Endothelial cell of umbilical vein (primary cell): ENCODE data around the gene CORO2B. TPM values are rescaled to one million over a fixed set of nuclear protein-coding genes. Genes with fewer than 3 reads are reported as not detected.

Source experiments
- BruUV-seq: library from RNA; stranded (reverse); fragments of 400-500 nt; replicated peaks from 2 replicates; lab custom pipeline; 2021; lab: Mats Ljungman, UMichigan
- CTCF ChIA-PET: fragments of 300-600, 350-600 bp; sonication (Branson Sonifier 250); formaldehyde crosslinking; loops from one replicate; lab custom pipeline; 2021; ENCODE audit warnings: antibody characterized with exemption, inconsistent platforms; lab: Charles Lee
- POLR2A ChIA-PET: fragments of 300-600, 350-600 bp; sonication (Branson Sonifier 250); formaldehyde crosslinking; loops from one replicate; lab custom pipeline; 2021; ENCODE audit warnings: antibody characterized with exemption, inconsistent platforms; lab: Charles Lee
- DNase-seq: peaks from one replicate; pipeline ENCODE4 v3.0.0-alpha.2; 2011; ENCODE audit warnings: low read depth, low spot score
- FAIRE-seq: peaks from 2 replicates; lab custom pipeline; 2011; peaks lifted over from hg19 to GRCh38; lab: Jason Lieb, UNC
- H2AFZ ChIP-seq: 2 replicates; pipeline ENCODE4 v1.6.0; 2012; ENCODE audit warnings: low read depth, low read length, control low read depth, inconsistent platforms
- H3K27ac ChIP-seq: 2 replicates; pipeline ENCODE4 v1.5.1; 2011; ENCODE audit warnings: low read depth, mild to moderate bottlenecking, control low read depth, low read length, moderate library complexity; ENCODE audit not compliant: insufficient read depth
- H3K27me3 ChIP-seq, 2 experiments: 2 replicates each; pipeline versions ENCODE4 v1.6.0 to v1.6.1; 2011; ENCODE audit warnings: low read length in 2 of 2, mixed read lengths in 1 of 2; ENCODE audit not compliant: control insufficient read depth in 2 of 2, insufficient read depth in 2 of 2
- H3K36me3 ChIP-seq, 2 experiments: 2 replicates in 1 of 2; 3 replicates in 1 of 2; pipeline ENCODE4 v1.5.1; 2011; ENCODE audit warnings: low read length in 2 of 2, mild to moderate bottlenecking in 1 of 2, moderate library complexity in 1 of 2; ENCODE audit not compliant: control insufficient read depth in 2 of 2, insufficient read depth in 2 of 2; ENCODE audit errors: extremely low read depth in 1 of 2
- H3K4me1 ChIP-seq: 3 replicates; pipeline ENCODE4 v1.5.1; 2011; ENCODE audit warnings: mild to moderate bottlenecking, low read length; ENCODE audit not compliant: control insufficient read depth, insufficient read depth; ENCODE audit errors: extremely low read depth
- H3K4me2 ChIP-seq: 2 replicates; pipeline ENCODE4 v1.6.1; 2011; ENCODE audit warnings: low read length, control low read depth, mixed read lengths; ENCODE audit not compliant: insufficient read depth
- H3K4me3 ChIP-seq, 3 experiments: fragments of 200-600 bp in 1 of 3; sonication (generic), shearing (Covaris generic) in 1 of 3; replicated peaks in 1 of 3; 2 replicates each; pipeline ENCODE4 v1.5.1; 2011 to 2016; ENCODE audit warnings: control low read depth in 3 of 3, low read length in 3 of 3, mild to moderate bottlenecking in 2 of 3, inconsistent platforms in 1 of 3, low read depth in 1 of 3, moderate library complexity in 1 of 3; ENCODE audit not compliant: insufficient read depth in 1 of 3
- H3K79me2 ChIP-seq: 2 replicates; pipeline ENCODE4 v1.6.0; 2012; ENCODE audit warnings: low read length, inconsistent platforms; ENCODE audit not compliant: control insufficient read depth, insufficient read depth
- H3K9ac ChIP-seq: replicated peaks from 2 replicates; pipeline ENCODE3; 2011; ENCODE audit warnings: low read length, control low read depth; ENCODE audit not compliant: insufficient read depth; ENCODE audit errors: extremely low read depth
- H3K9me1 ChIP-seq: replicated peaks from 3 replicates; pipeline ENCODE4 v1.6.0; 2011; ENCODE audit warnings: mild to moderate bottlenecking, low read length; ENCODE audit not compliant: control insufficient read depth, insufficient read depth; ENCODE audit errors: extremely low read depth
- H3K9me3 ChIP-seq: replicated peaks from 2 replicates; pipeline ENCODE4 v1.5.1; 2012; ENCODE audit warnings: low read length, inconsistent platforms; ENCODE audit not compliant: control insufficient read depth, insufficient read depth
- H4K20me1 ChIP-seq: replicated peaks from 2 replicates; pipeline ENCODE3; 2011; ENCODE audit warnings: mild to moderate bottlenecking, low read length; ENCODE audit not compliant: control insufficient read depth, insufficient read depth; ENCODE audit errors: extremely low read depth
- CTCF ChIP-seq, 2 donors: IDR thresholded peaks; 1 replicate in 1 of 2; 2 replicates in 1 of 2; pipeline ENCODE4 v1.5.1; 2011; ENCODE audit warnings: low read length in 2 of 2, mild to moderate bottlenecking in 2 of 2, moderate library complexity in 2 of 2, control low read depth in 1 of 2, inconsistent platforms in 1 of 2, low read depth in 1 of 2; ENCODE audit not compliant: insufficient read depth in 1 of 2; ENCODE audit errors: extremely low read depth in 1 of 2
- EZH2 ChIP-seq: IDR thresholded peaks from 2 replicates; pipeline ENCODE4 v1.6.1; 2012; ENCODE audit warnings: borderline replicate concordance, low read depth, mild to moderate bottlenecking, moderate library complexity, low read length, inconsistent platforms; ENCODE audit not compliant: severe bottlenecking
- FOS ChIP-seq: IDR thresholded peaks from 2 replicates; pipeline ENCODE4 v1.6.1; 2011; ENCODE audit warnings: mild to moderate bottlenecking, low read length, moderate library complexity, borderline replicate concordance; ENCODE audit not compliant: insufficient read depth
- GATA2 ChIP-seq: IDR thresholded peaks from 2 replicates; pipeline ENCODE4 v1.7.0; 2011; ENCODE audit warnings: low read depth, mild to moderate bottlenecking, moderate library complexity, mixed read lengths, low read length; ENCODE audit not compliant: insufficient read length, insufficient read depth
- JUN ChIP-seq: IDR thresholded peaks from 2 replicates; pipeline ENCODE4 v1.6.1; 2011; ENCODE audit warnings: borderline replicate concordance, low read depth; ENCODE audit not compliant: insufficient read length, insufficient read depth
- MAX ChIP-seq: IDR thresholded peaks from 2 replicates; pipeline ENCODE4 v1.6.1; 2011; ENCODE audit not compliant: insufficient read depth, insufficient read length
- MYC ChIP-seq: IDR thresholded peaks from one replicate; pipeline ENCODE4 v1.6.1; 2011; ENCODE audit warnings: mild to moderate bottlenecking, low read depth, low read length
- POLR2A ChIP-seq: IDR thresholded peaks from 2 replicates; pipeline ENCODE4 v1.6.1; 2012; ENCODE audit warnings: low read depth, mild to moderate bottlenecking, control low read depth, low read length
- POLR2AphosphoS5 ChIP-seq: IDR thresholded peaks from 2 replicates; pipeline ENCODE4 v1.6.1; 2012; ENCODE audit warnings: low read depth, mild to moderate bottlenecking, control low read depth, low read length, moderate library complexity; ENCODE audit not compliant: insufficient read depth
- dilution Hi-C: fragments of 300-500 bp; cut with MboI; formaldehyde crosslinking; loops from one replicate; pipeline ENCODE4 v1.15.0; 2019; ENCODE audit warnings: low sequenced_read_pairs; ENCODE audit not compliant: extremely low pct_ligation_motif_present
- intact Hi-C: fragments of 100-400 bp; cut with micrococcal nuclease; formaldehyde crosslinking; loops from one replicate; pipeline ENCODE4 v1.10.0; 2022
- polyA plus RNA-seq, 4 experiments: library from polyadenylated mRNA; depleted of rRNA in 3 of 4; stranded (reverse) in 3 of 4; unstranded in 1 of 4; fragments of >200 nt; gene quantifications; 2 replicates each; pipeline versions ENCODE4 v1.2.1 to v1.2.3, GENCODE V29; 2011 to 2012; ENCODE audit warnings: missing spikeins in 1 of 4
- total RNA-seq: library from RNA; stranded (reverse); gene quantifications from 2 replicates; pipeline ENCODE4 v1.2.3, GENCODE V29; 2021

The CORO2B gene
- total and polyA plus RNA-seq, 2 donors (not counting 3 experiments of a cell fraction or from before 2014, with no cell fraction given), result 2.4 to 3.7 TPM

GRCh38 chr15:68743256-68743655 is 164.5 kb downstream of the CORO2B start:
- H3K9me1 ChIP-seq, result no peaks in the 10 kb centered on the region
- CTCF ChIA-PET, result interaction anchor here (1.5 kb wide), 1 partner anchor 19 kb away, joined by 3 read pairs; no protein-coding TSS in a partner anchor
- no peaks in the 10 kb centered on the region for H3K36me3 ChIP-seq
- BruUV-seq, result no TSS peak
- no peak overlapping the region for H3K4me3 ChIP-seq
- no peaks in the 10 kb centered on the region for H3K79me2 ChIP-seq
- no peak overlapping the region for H3K9ac ChIP-seq
- no peak for TF ChIP-seq MAX
- no peak for TF ChIP-seq GATA2
- no peak for TF ChIP-seq JUN
- H3K27ac ChIP-seq, result no peak overlapping the region
- FAIRE-seq (no peak), DNase-seq (no peak)
- POLR2A ChIA-PET, result no interaction called here
- H3K9me3 ChIP-seq, result no peaks in the 10 kb centered on the region
- H3K4me1 ChIP-seq, result no peaks in the 10 kb centered on the region
- intact Hi-C loops, result no loop called here
- H4K20me1 ChIP-seq, result no peaks in the 10 kb centered on the region
- dilution Hi-C loops, result no loop called here
- H3K27me3 ChIP-seq, result peaks cover 3 to 8% of the 10 kb centered on the region in 2 experiments
- no peak overlapping the region for H2AFZ ChIP-seq
- no peak overlapping the region for H3K4me2 ChIP-seq

GRCh38 chr15:68749365-68749764 is 170.6 kb downstream of the CORO2B start:
- FAIRE-seq, result no peak
- Histone ChIP-seq H3K9me1 (no peaks in the 10 kb centered on the region), H3K9ac (no peak overlapping the region), H3K9me3 (no peaks in the 10 kb centered on the region), H3K36me3 (no peaks in the 10 kb centered on the region), H3K4me3 (no peak overlapping the region), H2AFZ (no peak overlapping the region), H3K79me2 (no peaks in the 10 kb centered on the region), H3K27me3 (peaks cover 10 to 11% of the 10 kb centered on the region in 2 experiments), H3K4me1 (peaks cover 3% of the 10 kb centered on the region), H3K27ac (no peak overlapping the region), H4K20me1 (no peaks in the 10 kb centered on the region), H3K4me2 (no peak overlapping the region)
- no TSS peak for BruUV-seq
- TF ChIP-seq CTCF (IDR thresholded peaks at IDR 0.05; ENCODE audit: extremely low read depth in 1 of 2, insufficient read depth in 1 of 2, low read depth in 1 of 2, low read length in 2 of 2), result no peak
- TF ChIP-seq GATA2, result no peak
- no peak for TF ChIP-seq EZH2
- TF ChIP-seq MAX, result no peak
- TF ChIP-seq POLR2A, result no peak
- TF ChIP-seq FOS, result no peak
- no peak for TF ChIP-seq JUN
- no peak for TF ChIP-seq MYC
- no peak for TF ChIP-seq POLR2AphosphoS5
- intact Hi-C loops (no loop called here), dilution Hi-C loops (no loop called here)
- ChIA-PET CTCF (interaction anchor here (1.0 kb wide), 1 partner anchor 14 kb away, joined by 3 read pairs; no protein-coding TSS in a partner anchor), POLR2A (no interaction called here)
- no peak for DNase-seq
